Sciatic nerve (tissue), 2 donors: ENCODE measurements around the gene SELL. TPM values are rescaled to one million over a fixed set of nuclear protein-coding genes. Genes with fewer than 3 reads are reported as not detected.
"Not testable (repeated sequence)": the region's sequence is repeated elsewhere in the genome, so short reads cannot be mapped to it uniquely, and the experiment has no call there.

Experiments
- ATAC-seq: fragments of 200-7000 bp; cut with Tn5 transposase; one replicate; pipeline ENCODE4 v1.9.1; 2020; ENCODE audit warnings: mild to moderate bottlenecking, moderate library complexity
- DNase-seq: peaks from one replicate; pipeline ENCODE4 v3.0.0-alpha.2; 2020; ENCODE audit warnings: low spot score
- intact Hi-C: fragments of 100-400 bp; cut with DNase I; formaldehyde crosslinking; loops from one replicate; pipeline ENCODE4 v1.14.2; 2022
- total RNA-seq: library from RNA; stranded (reverse); fragmentation: NEBNext Ultra II Directional; extraction: Animal tissue kit (Norgen Biotek cat#: 25700); gene quantifications from one replicate; pipeline ENCODE4 v1.2.1, GENCODE V29; 2021
- donor health status: DM: no; HTN: no; CAD: no.
- donor health status: DM: no; HTN: no; CAD: no.

The SELL gene
- total RNA-seq: 13.5 TPM

DNA sequence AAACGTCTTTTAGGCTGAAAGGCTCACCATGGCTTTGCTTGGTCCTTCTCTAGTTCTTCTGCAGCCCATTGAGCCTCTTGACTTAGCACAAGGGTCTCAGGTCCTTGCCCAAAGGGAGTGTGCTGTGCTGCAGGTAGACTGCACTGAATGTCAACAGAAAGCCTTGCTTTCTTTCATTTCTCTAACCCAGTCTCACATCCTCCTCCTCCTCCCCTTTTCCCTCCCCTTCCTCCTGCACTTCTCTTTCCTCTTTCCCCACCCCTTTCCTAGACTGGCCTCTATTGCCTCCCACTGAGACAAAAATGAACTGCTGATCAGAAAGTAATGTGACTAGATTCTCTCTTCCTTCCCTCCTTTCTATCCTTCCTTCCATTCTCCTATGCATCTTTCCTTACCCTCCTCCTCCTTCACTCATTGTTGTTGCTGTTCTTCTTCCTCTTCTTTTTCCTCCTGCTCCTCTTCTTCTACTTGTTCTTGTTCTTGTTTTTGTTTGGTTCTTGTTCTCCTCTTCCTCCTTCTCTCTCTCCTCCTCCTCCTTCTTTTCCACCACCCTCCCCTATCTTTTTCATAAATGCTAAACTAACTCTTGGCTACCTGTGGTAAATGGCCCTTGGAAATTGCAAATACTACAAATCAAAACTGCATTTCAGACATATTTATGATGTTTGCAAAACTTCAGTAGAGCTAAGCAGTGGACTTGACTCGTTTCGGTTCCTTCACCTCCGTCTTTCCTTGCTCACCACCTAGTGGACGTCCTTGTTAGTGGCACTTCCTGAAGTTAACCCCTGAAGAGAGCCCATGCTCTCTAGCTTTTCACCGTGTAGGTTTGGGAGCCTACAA is at the start of gene SELL:
SELL (minus strand) TSS at position 152 of the 840 bp plus-strand sequence; CDS start at position 30, 122 bp downstream.
- ATAC-seq: peak; percentile 95
- DNase-seq: peak; percentile 75
- intact Hi-C loops: no loop called here

DNA sequence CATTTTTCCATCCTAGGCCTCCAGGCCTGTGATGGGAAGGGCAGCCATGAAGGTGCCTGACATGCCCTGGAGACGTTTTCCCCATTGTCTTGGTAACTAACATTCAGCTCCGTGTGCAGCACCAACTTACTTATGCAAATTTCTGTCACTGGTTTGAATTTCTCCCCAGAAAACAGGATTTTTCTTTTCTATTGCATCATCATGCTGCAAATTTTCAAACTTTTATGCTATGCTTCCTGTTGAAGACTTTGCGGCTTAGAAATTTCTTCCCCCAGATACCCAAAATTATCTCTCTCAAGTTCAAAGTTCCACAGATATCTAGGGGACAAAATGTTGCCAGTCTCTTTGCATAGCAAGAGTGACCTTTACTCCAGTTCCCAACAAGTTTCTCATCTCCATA is 47.6 kb upstream of the SELL start:
- intact Hi-C loops: no loop called here
- DNase-seq (no peak), ATAC-seq (no peak)

DNA sequence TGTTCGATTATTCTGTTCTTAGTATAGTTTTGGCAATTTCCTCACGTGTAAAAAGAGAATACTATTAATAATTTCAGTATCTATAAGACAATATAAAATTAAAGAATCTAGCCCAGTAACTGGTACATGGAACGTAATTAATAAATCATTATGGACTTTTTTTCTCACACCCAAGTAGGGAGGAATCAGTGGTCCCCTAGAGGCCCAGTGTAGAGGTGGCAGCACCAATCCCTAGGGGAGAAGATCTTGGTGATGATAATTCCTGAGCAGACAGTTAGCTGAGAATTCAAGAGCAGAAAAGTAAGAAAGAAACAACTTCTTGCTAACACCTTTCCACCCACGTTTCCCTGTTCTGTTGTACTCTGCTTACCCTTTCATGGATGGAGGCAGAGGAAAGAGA is 42.1 kb upstream of the SELL start:
- intact Hi-C loops: loop anchor here (5.0 kb wide), 1 partner anchor 231 kb away; no protein-coding TSS in a partner anchor
- DNase-seq (no peak), ATAC-seq (no peak)

DNA sequence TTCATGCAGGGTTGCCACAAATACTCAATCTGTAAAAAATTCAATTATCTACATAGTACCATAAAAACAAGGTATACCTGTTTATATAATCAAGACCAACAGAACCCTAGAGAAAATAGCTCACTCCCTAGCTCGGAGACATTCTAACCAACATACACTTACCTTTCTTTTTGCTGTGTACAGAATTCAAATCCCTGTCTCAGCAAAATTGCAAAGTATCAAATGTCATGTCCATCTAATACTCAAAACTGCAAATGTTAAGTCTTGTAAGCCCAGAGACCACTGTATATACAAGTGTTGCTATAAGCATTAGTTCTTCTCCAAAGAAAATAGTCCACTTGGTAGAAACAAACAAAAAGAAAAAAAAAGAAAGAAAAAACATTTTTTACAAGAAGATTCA is 38.6 kb upstream of the SELL start:
- DNase-seq (no peak), ATAC-seq (no peak)
- intact Hi-C loops: loop anchor here (5.0 kb wide), 1 partner anchor 228 kb away; no protein-coding TSS in a partner anchor

DNA sequence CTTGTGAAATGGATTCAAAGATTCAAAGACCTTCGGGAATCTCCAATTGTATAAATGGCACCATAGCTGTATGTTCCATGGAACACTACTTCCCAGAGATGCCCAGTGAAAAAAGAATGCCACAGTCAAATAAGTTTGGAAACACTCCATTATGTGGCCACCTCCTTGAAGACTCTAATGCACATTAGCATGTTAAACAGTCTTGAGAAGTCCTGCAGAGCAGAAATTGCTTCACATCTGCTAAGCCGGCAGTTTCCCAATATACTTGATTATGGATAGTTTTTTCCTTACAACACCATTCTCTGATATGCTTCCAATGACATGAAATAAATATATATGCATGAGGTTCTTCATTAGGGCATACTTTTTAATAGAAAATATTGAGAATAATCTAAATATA is 35.1 kb upstream of the SELL start:
- no peak for ATAC-seq
- no peak for DNase-seq
- intact Hi-C loops: no loop called here

DNA sequence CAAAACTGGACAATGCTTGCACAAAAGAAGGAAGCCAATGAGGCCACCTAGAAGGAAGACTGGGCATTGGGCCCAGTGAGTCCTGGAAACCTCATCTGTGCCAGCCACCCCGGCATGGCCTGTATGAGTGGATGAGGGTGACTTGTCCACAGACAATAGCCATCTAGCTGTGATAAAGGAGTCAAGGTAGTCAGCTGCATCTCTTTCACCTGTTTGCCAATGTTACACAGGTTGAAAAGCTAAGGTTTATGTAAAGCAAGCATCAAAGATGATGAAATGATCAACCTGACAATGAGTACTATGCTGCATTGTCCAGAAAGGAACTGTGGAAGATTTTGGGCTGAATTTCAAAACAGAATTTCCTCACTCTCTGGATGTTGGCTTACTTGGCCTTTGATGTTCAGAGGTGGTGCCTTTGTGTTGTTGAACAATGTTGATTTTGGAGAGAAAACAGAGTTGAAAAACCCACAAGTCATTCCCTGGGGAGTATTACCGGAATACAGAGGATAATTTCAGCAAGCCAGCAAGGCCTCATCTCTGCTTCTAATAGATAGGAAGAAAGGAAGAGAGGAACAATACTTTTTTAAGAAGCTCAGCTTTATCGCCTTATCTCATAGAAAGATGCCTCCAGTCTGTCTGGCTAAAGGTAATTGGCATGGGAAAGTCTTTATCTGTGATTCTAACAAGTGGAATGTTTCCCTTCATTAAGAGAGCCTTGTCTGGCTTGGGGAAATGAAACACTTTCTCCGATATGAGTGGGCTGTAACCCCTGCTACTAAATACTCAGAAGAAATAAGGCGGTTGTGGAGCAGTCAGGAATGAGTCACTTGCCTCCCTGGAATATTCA is 33.8 kb upstream of the SELL start:
- intact Hi-C loops: no loop called here
- ATAC-seq (peak; percentile 94), DNase-seq (no peak)

DNA sequence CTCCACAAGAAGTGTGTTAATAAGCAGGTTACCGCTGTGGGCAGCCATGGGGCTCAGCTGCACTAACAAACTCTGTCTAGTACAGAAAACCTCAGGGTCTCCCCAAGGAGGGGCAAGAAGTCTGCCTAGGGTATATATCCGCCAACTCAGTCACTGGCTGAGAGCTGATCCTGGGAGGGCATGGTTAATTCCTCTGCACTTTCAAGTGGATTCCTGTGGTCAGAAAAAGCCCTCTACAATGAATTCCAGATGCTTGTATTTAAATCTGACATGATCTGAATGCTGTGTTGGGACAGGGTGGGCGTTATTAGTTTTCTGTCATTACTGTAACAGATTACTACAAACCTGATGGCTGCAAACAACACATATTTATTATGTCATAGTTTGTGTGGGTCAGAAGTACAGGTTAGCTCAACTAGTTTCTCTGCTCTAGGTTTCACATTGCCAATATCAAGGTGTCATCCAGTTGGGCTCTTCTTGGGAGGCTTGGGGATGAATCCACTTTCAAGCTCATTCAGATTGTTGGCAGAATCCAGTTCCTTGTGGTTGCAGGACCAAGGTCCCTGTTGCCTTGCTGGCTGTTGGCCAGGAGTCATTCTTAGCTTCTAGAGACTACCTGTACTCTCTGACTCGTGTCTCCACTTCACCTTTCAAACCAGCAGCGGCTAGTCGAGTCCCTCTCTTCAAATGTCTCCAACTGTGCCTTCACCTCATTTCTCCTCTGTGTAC is 30.4 kb upstream of the SELL start:
- intact Hi-C loops: no loop called here
- DNase-seq (no peak), ATAC-seq (no peak)

DNA sequence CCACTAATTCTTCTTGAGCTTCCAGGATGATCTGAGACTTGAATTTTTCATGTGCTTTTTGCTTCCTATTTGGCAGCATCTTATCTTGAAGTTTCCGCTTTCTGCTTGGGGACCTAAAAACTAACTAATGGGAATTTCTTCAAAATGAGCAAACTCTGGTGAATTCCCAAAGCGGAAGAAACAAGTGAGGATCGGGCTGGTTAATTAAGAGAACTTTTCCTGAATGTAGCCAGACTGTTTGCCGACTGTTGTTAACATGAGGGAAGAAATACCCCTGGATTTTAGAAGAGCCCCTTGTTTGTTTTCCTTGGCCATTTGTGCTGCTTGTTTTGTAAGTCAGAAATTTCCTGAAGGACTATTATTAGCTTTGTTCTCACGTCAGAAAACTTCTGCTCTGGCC is 28.6 kb upstream of the SELL start:
- ATAC-seq (peak; percentile 37), DNase-seq (no peak)
- intact Hi-C loops: no loop called here

DNA sequence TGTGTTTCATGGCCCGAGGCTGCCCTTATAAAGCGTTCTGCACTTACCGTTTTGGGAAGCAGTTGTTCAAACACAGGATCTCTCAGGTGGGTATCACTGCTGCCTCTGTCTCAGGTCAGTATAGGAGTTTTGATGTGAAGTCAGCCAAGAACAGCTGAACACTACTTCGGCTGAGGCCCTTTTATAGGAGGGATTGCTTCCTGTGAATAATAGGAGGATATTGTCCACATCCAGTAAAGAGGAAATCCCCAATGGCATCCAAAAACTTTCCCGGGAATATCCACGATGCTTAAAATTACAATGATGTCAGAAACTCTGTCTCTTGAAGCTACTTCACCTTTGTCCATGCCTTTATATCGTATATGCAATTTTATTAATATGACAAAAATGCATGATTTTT is 22.5 kb upstream of the SELL start, which contains the start of gene SELE:
SELE (minus strand) TSS at position 156 of the 400 bp plus-strand sequence. CDS start 467 bp downstream, outside the sequence.
- ATAC-seq (no peak), DNase-seq (no peak)
- intact Hi-C loops: no loop called here

DNA sequence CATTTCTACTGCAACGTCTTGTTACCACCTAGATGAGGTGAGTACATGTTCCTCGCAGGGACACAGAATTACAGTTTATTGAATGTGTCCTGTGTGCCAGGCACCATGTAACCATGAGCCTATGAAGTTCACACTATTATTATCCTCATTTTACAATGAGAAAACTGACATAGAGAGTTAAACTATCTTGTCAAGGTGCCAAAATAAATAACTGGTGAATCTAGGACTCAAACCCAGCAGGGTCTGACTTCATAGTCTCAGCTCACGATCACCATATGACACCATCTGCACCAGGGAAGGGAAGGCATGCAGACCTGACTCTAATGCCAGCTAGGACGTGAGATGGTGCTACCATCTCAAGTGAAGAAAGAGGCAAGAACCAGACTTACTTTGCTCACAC is 20.0 kb upstream of the SELL start:
- DNase-seq (no peak), ATAC-seq (no peak)
- intact Hi-C loops: no loop called here

DNA sequence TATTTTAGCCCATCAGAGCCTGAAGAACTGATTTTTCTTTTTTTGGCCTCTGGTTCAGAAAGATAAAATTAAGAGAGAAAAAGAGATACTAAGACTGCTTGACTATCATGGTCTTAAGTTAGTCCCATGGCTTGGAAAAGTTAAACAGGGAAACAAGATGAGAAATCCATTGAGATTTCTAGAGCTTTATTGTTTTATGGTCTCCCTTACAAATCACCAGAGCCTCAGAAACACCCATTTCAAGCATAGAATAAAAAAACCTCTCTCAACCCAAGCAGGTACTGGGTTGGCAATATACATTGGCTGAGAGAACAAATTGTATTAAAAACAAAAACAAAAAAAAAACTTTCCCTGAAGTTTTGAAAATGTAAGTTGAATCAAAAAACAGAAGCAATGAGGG is 18.6 kb upstream of the SELL start:
- intact Hi-C loops: no loop called here
- no peak for ATAC-seq
- no peak for DNase-seq

DNA sequence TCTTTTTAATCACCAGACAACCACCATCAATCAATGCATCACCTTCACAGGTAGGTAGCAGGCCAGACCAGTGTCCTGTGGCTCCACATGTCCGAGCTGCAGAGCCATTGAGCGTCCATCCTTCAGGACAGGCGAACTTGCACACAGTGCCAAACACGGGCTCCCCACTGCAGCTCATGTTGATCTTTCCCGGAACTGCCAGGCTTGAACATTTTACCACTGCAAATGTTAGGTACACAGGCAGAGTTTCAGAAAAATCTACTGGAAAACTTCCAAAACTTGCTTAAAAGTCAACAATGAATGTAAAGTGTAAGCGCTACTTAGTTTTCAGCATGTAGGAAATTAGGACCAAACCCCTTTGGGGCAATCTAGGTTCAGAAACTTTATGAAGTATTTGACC is 15.9 kb upstream of the SELL start:
- ATAC-seq: no peak
- intact Hi-C loops: no loop called here
- no peak for DNase-seq

DNA sequence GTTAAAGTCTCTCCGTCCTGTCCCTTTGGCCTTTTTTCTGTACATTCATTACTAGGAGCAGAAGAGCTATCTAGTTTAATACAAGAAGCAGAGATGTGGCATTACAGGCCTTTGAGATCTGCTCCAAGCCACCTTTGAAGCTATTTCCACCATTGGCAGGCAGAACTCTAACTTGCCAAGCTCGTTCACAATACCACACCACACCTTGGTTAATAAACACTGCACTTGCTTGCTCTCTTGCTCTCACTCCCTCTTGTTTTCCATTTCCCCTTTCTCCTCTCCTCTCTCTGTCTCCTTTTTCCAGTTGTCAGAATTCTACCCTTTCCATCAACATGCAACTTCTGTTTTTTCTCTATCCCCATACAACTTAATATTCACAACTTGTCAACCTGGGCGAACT is 15.4 kb upstream of the SELL start:
- ATAC-seq (no peak), DNase-seq (no peak)
- intact Hi-C loops: no loop called here

DNA sequence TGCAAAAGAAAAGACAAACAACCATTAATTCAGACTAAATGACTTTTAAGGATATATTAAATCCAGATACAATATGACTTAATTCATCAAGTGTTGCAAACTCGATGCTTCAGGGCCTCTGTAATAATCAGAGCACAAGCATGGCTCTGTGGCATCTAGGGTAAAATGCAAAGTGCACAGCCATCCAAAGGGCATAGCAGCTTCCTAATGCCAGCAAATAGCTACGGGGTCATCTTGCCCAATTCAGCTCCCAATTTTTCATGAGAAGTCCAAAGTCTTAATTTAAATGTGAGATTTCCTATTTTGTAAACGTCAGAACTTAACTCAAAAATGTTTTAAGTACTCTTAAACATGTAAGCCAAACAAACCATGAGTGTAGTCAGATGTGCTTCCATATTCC is 14.5 kb upstream of the SELL start:
- no peak for ATAC-seq
- intact Hi-C loops: no loop called here
- no peak for DNase-seq

DNA sequence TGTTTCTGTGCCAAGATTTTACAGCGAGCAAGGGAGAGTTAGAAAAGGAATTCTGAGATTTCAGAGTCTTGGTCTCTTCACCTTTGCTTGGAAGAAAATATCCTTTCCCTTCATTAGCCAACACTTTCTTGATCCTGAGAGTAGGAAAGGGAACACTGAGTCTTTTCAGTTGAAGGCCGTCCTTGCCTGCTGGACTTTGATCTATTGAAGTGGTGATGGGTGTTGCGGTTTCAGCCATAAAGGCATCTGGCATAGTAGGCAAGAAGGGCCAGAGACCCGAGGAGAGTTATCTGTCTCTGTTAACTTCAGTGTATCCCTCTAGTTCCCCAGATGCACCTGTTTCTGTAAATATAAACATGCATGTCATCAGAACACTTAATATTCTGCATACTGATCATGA is 12.7 kb upstream of the SELL start:
- ATAC-seq: peak; percentile 89
- no peak for DNase-seq
- intact Hi-C loops: no loop called here

DNA sequence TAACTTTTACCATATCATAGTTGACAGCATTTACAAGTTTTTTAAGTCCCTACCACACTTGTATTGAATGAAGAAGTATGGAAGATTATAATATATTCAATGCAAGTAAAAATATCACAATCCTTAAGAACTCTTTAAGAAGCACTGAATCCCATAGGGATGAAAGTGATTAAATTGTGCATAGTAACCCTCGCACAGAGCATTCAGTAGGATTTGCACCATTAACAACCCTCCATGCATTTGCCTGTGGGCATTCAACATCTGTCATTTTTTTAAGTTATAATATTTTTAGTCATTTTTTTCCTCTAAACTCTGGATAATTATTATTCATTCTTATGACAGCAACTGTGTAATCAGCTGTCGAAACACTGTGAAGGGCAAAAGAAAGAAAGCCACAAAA is 12.3 kb upstream of the SELL start:
- ATAC-seq (no peak), DNase-seq (no peak)
- intact Hi-C loops: no loop called here

DNA sequence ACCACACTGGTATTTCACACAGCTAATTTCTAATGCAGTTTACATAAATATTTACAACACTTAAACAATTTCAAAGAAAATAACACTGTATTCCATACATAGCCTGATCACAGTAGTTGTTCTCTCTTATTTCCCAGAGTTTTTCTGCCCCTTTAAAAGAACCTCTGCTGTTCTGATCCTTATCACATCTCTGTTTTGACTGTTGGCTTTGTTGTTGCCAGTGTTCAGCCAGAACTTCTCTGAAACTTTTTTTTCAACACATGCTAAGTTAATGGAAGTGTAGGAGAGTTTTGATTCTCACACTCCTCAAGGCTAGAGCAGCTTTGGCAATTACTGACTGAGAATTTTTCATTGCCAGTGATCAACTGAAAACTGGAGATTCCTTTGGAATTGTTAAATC is 11.4 kb upstream of the SELL start:
- DNase-seq: no peak
- ATAC-seq: no peak
- intact Hi-C loops: no loop called here

DNA sequence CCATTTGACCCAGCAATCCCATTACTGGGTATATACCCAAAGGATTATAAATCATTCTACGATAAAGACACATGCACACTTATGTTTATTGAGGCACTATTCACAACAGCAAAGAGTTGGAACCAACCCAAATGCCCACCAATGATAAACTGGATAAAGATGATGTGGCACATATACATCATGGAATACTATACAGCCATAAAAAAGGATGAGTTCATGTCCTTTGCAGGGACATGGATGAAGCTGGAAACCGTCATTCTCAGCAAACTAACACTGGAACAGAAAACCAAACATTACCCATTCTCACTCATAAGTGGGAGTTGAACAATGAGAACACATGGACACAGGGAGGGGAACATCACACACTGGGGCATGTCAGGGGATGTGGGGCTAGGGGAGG is 3.7 kb upstream of the SELL start:
- intact Hi-C loops, ATAC-seq, DNase-seq: not testable (repeated sequence)

DNA sequence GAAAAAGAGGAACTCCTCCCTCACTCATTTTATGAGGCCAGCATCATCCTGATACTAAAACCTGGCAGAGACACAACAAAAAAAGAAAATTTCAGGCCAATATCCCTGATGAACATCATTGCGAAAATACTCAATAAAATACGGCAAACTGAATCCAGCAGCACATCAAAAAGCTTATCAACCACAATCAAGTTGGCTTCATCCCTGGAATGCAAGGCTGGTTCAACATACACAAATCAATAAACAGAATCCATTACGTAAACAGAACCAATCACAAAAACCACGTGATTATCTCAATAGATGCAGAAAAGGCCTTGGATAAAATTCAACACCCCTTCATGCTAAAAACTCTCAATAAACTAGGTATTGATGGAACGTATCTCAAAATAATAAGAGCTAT is 1.7 kb upstream of the SELL start:
- intact Hi-C loops, DNase-seq, ATAC-seq: not testable (repeated sequence)

DNA sequence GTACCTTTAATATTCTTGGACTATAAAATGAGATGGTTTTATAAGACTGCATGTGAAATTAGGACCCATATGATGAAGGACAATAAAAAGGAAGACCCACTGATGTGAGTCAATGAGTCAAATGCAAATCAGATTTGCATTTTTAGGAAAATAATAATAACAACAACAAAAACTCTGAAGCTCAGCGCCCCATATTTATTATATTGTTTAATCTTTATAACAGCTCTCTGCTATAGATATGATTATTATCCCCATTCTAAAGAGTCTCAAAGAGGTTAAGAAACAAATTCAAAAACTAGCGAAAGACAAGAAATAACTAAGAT is 850 bp upstream of the SELL start:
- DNase-seq (no peak), ATAC-seq (no peak)
- intact Hi-C loops: no loop called here
